CD1c-positive myeloid dendritic cell (primary cell): ENCODE results near the gene GABRB1.

Experiments
- DNase-seq: peaks from one replicate; pipeline ENCODE4 v3.0.0-alpha.2; 2016; ENCODE audit errors: extremely low spot score

Gene GABRB1

GRCh38 chr4:47466056-47466785, 434.9 kb downstream of the GABRB1 start:
- no peak for DNase-seq

- no peak for DNase-seq
Observed at GRCh38 chr4:47468706-47469365, 437.5 kb downstream of the GABRB1 start.

GRCh38 chr4:47469951-47470350, 438.6 kb downstream of the GABRB1 start:
- DNase-seq: no peak

- DNase-seq: no peak
Observed at GRCh38 chr4:47471064-47471463, 439.7 kb downstream of the GABRB1 start.

GRCh38 chr4:47471591-47471990, 440.2 kb downstream of the GABRB1 start:
- DNase-seq: no peak

- DNase-seq: no peak
Observed at GRCh38 chr4:47473141-47473750, 441.9 kb downstream of the GABRB1 start.

- no peak for DNase-seq
Observed at GRCh38 chr4:47474799-47475198, 443.4 kb downstream of the GABRB1 start.

- no peak for DNase-seq
Observed at GRCh38 chr4:47475411-47475810, 444.0 kb downstream of the GABRB1 start.
